Gastrocnemius medialis (tissue), 4 donors: Measurements from ENCODE around the gene RAP1B.

Source experiments
- POLR2A ChIP-seq, 2 donors: fragments of 450-650 bp; IDR thresholded peaks; one replicate each; pipeline ENCODE4 v1.6.1; 2017; ENCODE audit warnings: antibody characterized with exemption in 2 of 2, mild to moderate bottlenecking in 2 of 2, moderate library complexity in 2 of 2
- TF ChIP-seq, protein P1 (sequence below), 5 experiments: fragments of 450-650 bp in 3 of 5; fragments of 200-600 bp in 2 of 5; sonication (generic) in 2 of 5; IDR thresholded peaks in 4 of 5; conservative IDR thresholded peaks in 1 of 5; 1 replicate in 4 of 5; 2 replicates in 1 of 5; pipeline ENCODE4 v1.5.1; 2016 to 2019; ENCODE audit warnings: antibody characterized with exemption in 5 of 5, mild to moderate bottlenecking in 3 of 5, moderate library complexity in 3 of 5

DNA sequence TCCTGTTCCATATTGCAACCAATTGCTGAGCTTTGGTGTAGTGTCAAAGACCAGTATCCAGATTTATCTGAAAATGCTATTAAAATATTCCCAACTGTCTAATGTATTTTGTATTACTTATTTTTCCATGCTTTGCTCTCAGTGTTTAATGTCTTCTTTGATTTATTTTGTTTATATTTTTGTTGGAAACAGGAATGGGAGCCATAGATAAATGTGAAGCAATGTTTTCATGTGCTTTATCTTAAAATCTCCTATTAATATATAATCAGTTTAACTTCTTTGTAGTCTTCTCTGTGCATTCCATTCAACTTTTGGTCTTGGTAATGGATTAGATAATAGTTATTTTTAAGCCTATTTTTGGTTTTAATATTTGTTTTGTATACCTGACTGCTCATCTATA, 8.8 kb downstream of the RAP1B start:
- TF ChIP-seq, protein P1, sequence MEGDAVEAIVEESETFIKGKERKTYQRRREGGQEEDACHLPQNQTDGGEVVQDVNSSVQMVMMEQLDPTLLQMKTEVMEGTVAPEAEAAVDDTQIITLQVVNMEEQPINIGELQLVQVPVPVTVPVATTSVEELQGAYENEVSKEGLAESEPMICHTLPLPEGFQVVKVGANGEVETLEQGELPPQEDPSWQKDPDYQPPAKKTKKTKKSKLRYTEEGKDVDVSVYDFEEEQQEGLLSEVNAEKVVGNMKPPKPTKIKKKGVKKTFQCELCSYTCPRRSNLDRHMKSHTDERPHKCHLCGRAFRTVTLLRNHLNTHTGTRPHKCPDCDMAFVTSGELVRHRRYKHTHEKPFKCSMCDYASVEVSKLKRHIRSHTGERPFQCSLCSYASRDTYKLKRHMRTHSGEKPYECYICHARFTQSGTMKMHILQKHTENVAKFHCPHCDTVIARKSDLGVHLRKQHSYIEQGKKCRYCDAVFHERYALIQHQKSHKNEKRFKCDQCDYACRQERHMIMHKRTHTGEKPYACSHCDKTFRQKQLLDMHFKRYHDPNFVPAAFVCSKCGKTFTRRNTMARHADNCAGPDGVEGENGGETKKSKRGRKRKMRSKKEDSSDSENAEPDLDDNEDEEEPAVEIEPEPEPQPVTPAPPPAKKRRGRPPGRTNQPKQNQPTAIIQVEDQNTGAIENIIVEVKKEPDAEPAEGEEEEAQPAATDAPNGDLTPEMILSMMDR (IDR thresholded peaks at IDR 0.05 in 4 of 5, conservative IDR thresholded peaks at IDR 0.05 in 1 of 5) = no peak
- no peak for TF ChIP-seq POLR2A (IDR thresholded peaks at IDR 0.05)
